Panc1 (cell line): ENCODE results near the gene NACC1. TPM values are rescaled to one million over a fixed set of nuclear protein-coding genes. Genes with fewer than 3 reads are reported as not detected.

Experiments
- ATAC-seq: fragments of 200-7000 bp; cut with Tn5 transposase; 2 replicates; pipeline ENCODE4 v1.9.1; 2020; ENCODE audit warnings: mild to moderate bottlenecking, moderate library complexity
- BruUV-seq: library from RNA; stranded (reverse); fragments of 400-500 nt; replicated peaks from 2 replicates; lab custom pipeline; 2021; lab: Mats Ljungman, UMichigan
- CTCF ChIA-PET: fragments of 300-600 bp; sonication (Branson Sonifier 250); formaldehyde crosslinking; loops from one replicate; lab custom pipeline; 2022; ENCODE audit warnings: antibody characterized with exemption; lab: Charles Lee
- POLR2A ChIA-PET: fragments of 300-600 bp; sonication (Branson Sonifier 250); formaldehyde crosslinking; loops from one replicate; lab custom pipeline; 2022; ENCODE audit warnings: antibody characterized with exemption; lab: Charles Lee
- DNase-seq: peaks from one replicate; pipeline ENCODE4 v3.0.0-alpha.2; 2010; ENCODE audit warnings: low read depth, low spot score
- H3K27ac ChIP-seq: 2 replicates; pipeline ENCODE4 v1.5.1; 2011; ENCODE audit warnings: mild to moderate bottlenecking, low read length, inconsistent platforms
- H3K27me3 ChIP-seq: fragments of 200-500 bp; sonication (Bioruptor generic); 2 replicates; pipeline ENCODE4 v1.6.0; 2014; ENCODE audit warnings: low read length, inconsistent platforms; ENCODE audit not compliant: control insufficient read depth, insufficient read depth
- H3K36me3 ChIP-seq: fragments of 200-500 bp; sonication (Bioruptor generic); 2 replicates; pipeline ENCODE4 v1.5.1; 2014; ENCODE audit warnings: inconsistent platforms, mild to moderate bottlenecking, low read length, moderate library complexity; ENCODE audit not compliant: control insufficient read depth, insufficient read depth
- H3K4me1 ChIP-seq: 2 replicates; pipeline ENCODE4 v1.5.1; 2011; ENCODE audit warnings: inconsistent platforms, mild to moderate bottlenecking, low read length, moderate library complexity; ENCODE audit not compliant: control insufficient read depth, insufficient read depth
- H3K4me3 ChIP-seq, 2 experiments: 2 replicates each; pipeline ENCODE4 v1.5.1; 2011 to 2012; ENCODE audit warnings: low read depth in 2 of 2, low read length in 2 of 2, mild to moderate bottlenecking in 2 of 2, inconsistent platforms in 1 of 2, moderate library complexity in 1 of 2
- H3K9me3 ChIP-seq: fragments of 200-500 bp; sonication (Bioruptor generic); 2 replicates; pipeline ENCODE4 v1.5.1; 2014; ENCODE audit warnings: low read depth, mild to moderate bottlenecking, inconsistent platforms, low read length, moderate library complexity; ENCODE audit not compliant: control insufficient read depth, insufficient read depth
- CTCF ChIP-seq: fragments of 450-650 bp; IDR thresholded peaks from 2 replicates; pipeline ENCODE4 v1.5.1; 2017; ENCODE audit warnings: mild to moderate bottlenecking
- POLR2AphosphoS5 ChIP-seq: IDR thresholded peaks from 2 replicates; pipeline ENCODE4 v1.6.1; 2012; ENCODE audit warnings: mild to moderate bottlenecking, low read depth, low read length, moderate library complexity
- REST ChIP-seq, 2 experiments: IDR thresholded peaks; 2 replicates each; pipeline ENCODE4 v1.6.1; 2011 to 2012; ENCODE audit warnings: low read depth in 2 of 2, control low read depth in 1 of 2, low read length in 1 of 2, mild to moderate bottlenecking in 1 of 2, moderate library complexity in 1 of 2; ENCODE audit not compliant: insufficient read depth in 1 of 2
- SIN3A ChIP-seq: IDR thresholded peaks from 2 replicates; pipeline ENCODE4 v1.6.1; 2012; ENCODE audit warnings: low read depth, mild to moderate bottlenecking, low read length, moderate library complexity, borderline replicate concordance; ENCODE audit not compliant: insufficient read depth
- TCF7L2 ChIP-seq: IDR thresholded peaks from 2 replicates; pipeline ENCODE4 v1.6.1; 2011; ENCODE audit warnings: mild to moderate bottlenecking, low read depth, low read length, inconsistent platforms
- in situ Hi-C: cut with HindIII; loops from 2 replicates; pipeline ENCODE4 v1.10.0; 2016; ENCODE audit warnings: low sequenced_read_pairs, low pct_unique_long_range_greater_than_20kb
- intact Hi-C: fragments of 100-400 bp; cut with micrococcal nuclease; formaldehyde crosslinking; loops from one replicate; pipeline ENCODE4 v1.10.0; 2022; ENCODE audit not compliant: unreplicated experiment
- total RNA-seq: library from RNA; stranded (reverse); gene quantifications from one replicate; pipeline ENCODE4 v1.2.1, GENCODE V29; 2021; ENCODE audit not compliant: unreplicated experiment

Gene NACC1
- total RNA-seq, 1 experiment from 2014 or later: 129 TPM

DNA sequence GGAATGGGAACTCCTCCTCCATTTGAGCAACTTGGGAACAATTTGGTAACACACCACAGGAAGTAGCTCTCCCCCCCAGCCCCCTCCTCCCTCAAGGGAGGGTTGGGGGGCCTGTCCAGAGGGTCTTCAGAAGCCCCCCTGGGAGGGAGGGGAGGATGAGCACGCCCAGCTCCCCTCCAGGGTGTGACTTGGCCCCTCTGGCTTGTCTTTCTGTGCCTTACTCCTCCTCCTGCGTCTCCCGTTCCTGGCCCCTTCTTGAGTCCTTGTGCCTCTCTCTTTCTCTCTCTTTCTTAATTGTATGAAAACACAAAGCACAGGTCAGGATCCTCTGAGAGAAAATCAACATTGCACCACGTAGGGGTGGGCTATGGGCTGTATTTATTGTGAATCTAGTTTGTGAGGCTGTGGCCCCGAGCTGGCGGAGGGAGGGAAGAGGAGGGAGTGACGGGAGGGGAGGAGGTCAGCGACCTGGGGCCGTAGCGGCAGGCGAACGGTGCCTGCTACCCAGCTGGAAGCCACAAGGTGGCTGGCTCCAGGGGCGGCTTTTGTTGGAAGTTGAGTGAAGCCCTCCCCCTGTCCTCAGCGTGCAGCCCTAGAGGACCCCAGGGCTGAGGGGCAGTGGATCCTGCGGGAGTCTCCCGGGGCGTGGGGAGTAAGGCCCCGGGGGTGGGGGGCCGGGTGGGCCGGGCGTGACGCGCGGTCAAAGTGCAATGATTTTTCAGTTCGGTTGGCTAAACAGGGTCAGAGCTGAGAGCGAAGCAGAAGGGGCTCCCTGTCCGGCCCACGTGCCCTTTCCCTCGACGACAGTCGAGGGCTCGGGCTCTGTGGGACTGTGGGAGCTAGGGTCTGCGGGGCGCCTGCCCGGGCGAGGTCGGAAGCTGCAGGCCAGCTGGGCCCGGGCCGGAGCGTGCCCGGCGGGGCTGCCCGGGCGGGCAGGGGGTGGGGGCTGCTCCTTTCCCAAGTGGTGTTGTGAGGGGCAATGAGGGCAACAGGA lies 21.8 kb upstream of the NACC1 start:
- POLR2A ChIA-PET: interaction anchor here (0.6 kb wide), 1 partner anchor 17 kb away, joined by 8 read pairs; no protein-coding TSS in a partner anchor
- no peak overlapping the region for H3K4me3 ChIP-seq
- CTCF ChIA-PET: interaction anchor here (0.5 to 0.8 kb wide), 5 partner anchors 85 to 1059 kb away, joined by 4 to 9 read pairs (median 6); no protein-coding TSS in a partner anchor
- H3K9me3 ChIP-seq: no peaks in the 10 kb centered on the region
- no peaks in the 10 kb centered on the region for H3K27me3 ChIP-seq
- intact Hi-C loops (loop anchor here (10.0 kb wide), 1 partner anchor 61 kb away; no protein-coding TSS in a partner anchor), in situ Hi-C loops (no loop called here)
- ATAC-seq (0 out of 2 replicates have a peak, but pooled peaks have one; percentile 26), DNase-seq (no peak)
- TF ChIP-seq TCF7L2: no peak
- no peak for TF ChIP-seq SIN3A
- no peak for TF ChIP-seq REST (IDR thresholded peaks at IDR 0.05; ENCODE audit: insufficient read depth in 1 of 2, low read depth in 2 of 2, low read length in 1 of 2)
- peak; percentile 22; the same call in 1 of the 2 replicates for TF ChIP-seq CTCF
- no peak for TF ChIP-seq POLR2AphosphoS5
- peaks cover 48% of the 10 kb centered on the region for H3K4me1 ChIP-seq
- no TSS peak for BruUV-seq
- H3K27ac ChIP-seq: peak overlapping the region; percentile 72
- H3K36me3 ChIP-seq: no peaks in the 10 kb centered on the region

GRCh38 chr19:13097033-13097462 lies 21.0 kb upstream of the NACC1 start:
- Histone ChIP-seq H3K9me3 (no peaks in the 10 kb centered on the region), H3K27me3 (no peaks in the 10 kb centered on the region), H3K4me1 (peaks cover 41% of the 10 kb centered on the region), H3K36me3 (no peaks in the 10 kb centered on the region), H3K27ac (no peak overlapping the region; the same call in 1 of the 2 replicates), H3K4me3 (no peak overlapping the region)
- no peak for TF ChIP-seq POLR2AphosphoS5
- TF ChIP-seq SIN3A: no peak
- CTCF ChIA-PET: no interaction called here
- in situ Hi-C loops (no loop called here), intact Hi-C loops (loop anchor here (10.0 kb wide), 1 partner anchor 62 kb away; no protein-coding TSS in a partner anchor)
- DNase-seq (no peak), ATAC-seq (no peak)
- POLR2A ChIA-PET: no interaction called here
- TSS peak; percentile 93 for BruUV-seq
